Activated T-helper 17 cell treated with anti-CD3 and anti-CD28 coated beads, Interleukin-2, amount 50 U/mL, for 72 hours (primary cell): ENCODE measurements around the gene PIGP. TPM values are rescaled to one million over a fixed set of nuclear protein-coding genes. Genes with fewer than 3 reads are reported as not detected.

Source experiments
- ATAC-seq: fragments of 150-1000 bp; cut with Tn5 transposase; replicated peaks from 2 replicates; pipeline ENCODE4 v1.10.0; 2021; ENCODE audit warnings: mild to moderate bottlenecking, moderate library complexity
- H3K27ac Mint-ChIP-seq: one replicate; pipeline ENCODE4 v1.8.0; 2022; ENCODE audit warnings: mixed read lengths
- H3K27me3 Mint-ChIP-seq: one replicate; pipeline ENCODE4 v1.8.0; 2022; ENCODE audit warnings: mixed read lengths
- H3K36me3 Mint-ChIP-seq: one replicate; pipeline ENCODE4 v1.8.0; 2022; ENCODE audit warnings: low read depth, mild to moderate bottlenecking, mixed read lengths
- H3K4me1 Mint-ChIP-seq: one replicate; pipeline ENCODE4 v1.8.0; 2022; ENCODE audit warnings: mixed read lengths
- H3K4me3 Mint-ChIP-seq: one replicate; pipeline ENCODE4 v1.8.0; 2022; ENCODE audit warnings: mild to moderate bottlenecking, mixed read lengths
- H3K9me3 Mint-ChIP-seq: one replicate; pipeline ENCODE4 v1.8.0; 2022; ENCODE audit warnings: mixed read lengths
- total RNA-seq, 2 donors: library from RNA; stranded (reverse); gene quantifications; one replicate each; pipeline ENCODE4 v1.2.3, GENCODE V29; 2022

PIGP gene
- total RNA-seq, 2 donors from 2014 or later, result 16.5 to 16.6 TPM

- Mint-ChIP-seq H3K36me3 (peaks cover 21% of the 10 kb centered on the region), H3K27ac (no peak overlapping the region), H3K9me3 (no peaks in the 10 kb centered on the region), H3K4me1 (peaks cover 15% of the 10 kb centered on the region), H3K4me3 (no peak overlapping the region), H3K27me3 (no peaks in the 10 kb centered on the region)
- peak; percentile 59 for ATAC-seq
These were observed 14.3 kb upstream of the PIGP start for GRCh38 chr21:37087188-37087587.

GRCh38 chr21:37085726-37086125 is 12.9 kb upstream of the PIGP start:
- Mint-ChIP-seq H3K27ac (no peak overlapping the region), H3K4me3 (no peak overlapping the region), H3K36me3 (peaks cover 8% of the 10 kb centered on the region), H3K9me3 (no peaks in the 10 kb centered on the region), H3K27me3 (no peaks in the 10 kb centered on the region), H3K4me1 (peaks cover 15% of the 10 kb centered on the region)
- no peak for ATAC-seq

- Mint-ChIP-seq H3K27me3 (no peaks in the 10 kb centered on the region), H3K9me3 (no peaks in the 10 kb centered on the region), H3K4me1 (peaks cover 18% of the 10 kb centered on the region), H3K27ac (no peak overlapping the region), H3K36me3 (no peaks in the 10 kb centered on the region), H3K4me3 (no peak overlapping the region)
- ATAC-seq, result no peak
These were observed 10.1 kb upstream of the PIGP start for GRCh38 chr21:37082856-37083528.

- H3K27me3 Mint-ChIP-seq, result no peaks in the 10 kb centered on the region
- no peak overlapping the region for H3K27ac Mint-ChIP-seq
- no peaks in the 10 kb centered on the region for H3K9me3 Mint-ChIP-seq
- ATAC-seq, result no peak
- H3K4me1 Mint-ChIP-seq, result peaks cover 23% of the 10 kb centered on the region
- H3K4me3 Mint-ChIP-seq, result no peak overlapping the region
- no peaks in the 10 kb centered on the region for H3K36me3 Mint-ChIP-seq
These were observed 9.5 kb upstream of the PIGP start for GRCh38 chr21:37082375-37082774.

DNA sequence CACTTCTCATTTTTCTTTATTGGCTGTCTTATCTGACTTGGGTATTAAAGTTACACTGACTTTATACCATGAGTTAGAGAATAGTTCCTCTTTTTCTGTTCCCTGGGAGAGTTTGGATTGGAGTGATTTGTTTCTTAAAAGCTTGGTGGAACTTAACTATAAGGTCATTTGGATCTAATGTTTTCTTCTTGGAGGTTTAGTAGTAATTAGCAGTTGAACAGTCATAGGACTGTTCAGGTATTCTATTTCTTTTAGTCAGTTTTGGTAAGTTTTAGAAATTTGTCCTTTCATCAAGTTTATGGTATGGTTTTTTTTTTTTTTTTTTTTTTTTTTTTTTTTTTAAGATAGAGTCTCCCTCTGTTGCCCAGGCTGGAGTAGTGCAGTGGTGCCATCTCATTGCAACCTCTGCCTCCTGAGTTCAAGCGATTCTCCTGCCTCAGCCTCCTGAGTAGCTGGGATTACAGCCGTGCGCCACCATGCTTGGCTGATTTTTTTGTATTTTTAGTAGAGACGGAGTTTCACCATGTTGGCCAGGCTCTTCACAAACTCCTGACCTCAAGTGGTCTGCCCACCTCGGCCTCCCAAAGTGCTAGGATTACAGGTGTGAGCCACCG is 6.4 kb upstream of the PIGP start:
- no peak overlapping the region for H3K4me3 Mint-ChIP-seq
- peak; percentile 39 for ATAC-seq
- no peaks in the 10 kb centered on the region for H3K9me3 Mint-ChIP-seq
- no peaks in the 10 kb centered on the region for H3K27me3 Mint-ChIP-seq
- no peak overlapping the region for H3K27ac Mint-ChIP-seq
- H3K4me1 Mint-ChIP-seq, result peaks cover 22% of the 10 kb centered on the region
- no peaks in the 10 kb centered on the region for H3K36me3 Mint-ChIP-seq

DNA sequence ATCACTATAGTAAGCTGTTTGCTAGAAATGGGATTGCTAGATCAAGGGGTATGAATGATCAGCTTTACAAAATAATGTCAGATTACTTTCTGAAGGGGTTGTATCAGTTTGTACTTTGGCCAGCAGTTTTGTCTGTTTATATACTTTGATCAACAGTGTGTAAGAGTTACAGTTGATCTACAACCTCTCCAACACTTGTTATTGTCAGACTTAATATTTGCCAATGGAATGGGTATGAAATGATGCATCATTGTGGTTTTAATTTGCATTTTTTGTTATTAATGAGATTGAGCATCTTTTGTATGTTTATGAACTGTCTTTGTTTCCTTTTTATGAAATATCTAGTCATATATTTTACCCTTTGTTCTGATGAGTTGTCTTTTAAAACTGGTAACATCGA is 4.5 kb upstream of the PIGP start:
- Mint-ChIP-seq H3K9me3 (no peaks in the 10 kb centered on the region), H3K4me1 (peaks cover 9% of the 10 kb centered on the region), H3K4me3 (peak overlapping the region; percentile 34), H3K27me3 (no peaks in the 10 kb centered on the region), H3K36me3 (peaks cover 8% of the 10 kb centered on the region), H3K27ac (peak overlapping the region; percentile 46)
- ATAC-seq, result no peak

GRCh38 chr21:37076087-37076850 is 3.4 kb upstream of the PIGP start:
- Mint-ChIP-seq H3K4me3 (no peak overlapping the region), H3K27me3 (no peaks in the 10 kb centered on the region), H3K27ac (no peak overlapping the region), H3K9me3 (no peaks in the 10 kb centered on the region), H3K4me1 (peaks cover 18% of the 10 kb centered on the region), H3K36me3 (peaks cover 10% of the 10 kb centered on the region)
- ATAC-seq, result no peak

GRCh38 chr21:37075214-37075770 is 2.4 kb upstream of the PIGP start:
- peaks cover 22% of the 10 kb centered on the region for H3K4me1 Mint-ChIP-seq
- H3K27ac Mint-ChIP-seq, result no peak overlapping the region

DNA sequence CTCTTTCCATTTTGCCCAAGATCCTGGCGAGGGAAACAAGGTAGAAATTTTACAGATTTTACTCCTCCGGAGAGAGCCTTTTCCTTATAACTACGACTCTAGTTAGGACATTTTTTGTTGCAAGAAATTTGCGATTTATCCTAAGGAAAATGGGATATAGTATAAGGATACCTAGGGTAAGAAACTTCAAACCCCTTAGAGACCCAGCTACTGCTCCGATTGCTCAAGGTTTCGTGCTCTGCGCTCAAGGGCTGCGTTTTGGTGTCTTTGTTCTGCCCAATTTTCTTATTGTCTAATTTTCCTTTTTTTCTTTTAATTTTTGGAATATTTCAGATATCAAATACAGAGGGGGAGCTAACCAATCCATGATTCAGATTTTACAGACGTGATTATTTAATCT is 1.7 kb upstream of the PIGP start:
- H3K4me1 Mint-ChIP-seq, result peaks cover 22% of the 10 kb centered on the region
- no peaks in the 10 kb centered on the region for H3K9me3 Mint-ChIP-seq
- no peak for ATAC-seq
- H3K27me3 Mint-ChIP-seq, result no peaks in the 10 kb centered on the region
- H3K27ac Mint-ChIP-seq, result peak overlapping the region; percentile 95
- peaks cover 20% of the 10 kb centered on the region for H3K36me3 Mint-ChIP-seq
- H3K4me3 Mint-ChIP-seq, result peak overlapping the region; percentile 88

More at GRCh38 chr21:37075214-37075770, 2.4 kb upstream of the PIGP start:
- H3K4me3 Mint-ChIP-seq, result peak overlapping the region; percentile 88
- H3K27me3 Mint-ChIP-seq, result no peaks in the 10 kb centered on the region
- peaks cover 20% of the 10 kb centered on the region for H3K36me3 Mint-ChIP-seq
- no peak for ATAC-seq
- H3K9me3 Mint-ChIP-seq, result no peaks in the 10 kb centered on the region

DNA sequence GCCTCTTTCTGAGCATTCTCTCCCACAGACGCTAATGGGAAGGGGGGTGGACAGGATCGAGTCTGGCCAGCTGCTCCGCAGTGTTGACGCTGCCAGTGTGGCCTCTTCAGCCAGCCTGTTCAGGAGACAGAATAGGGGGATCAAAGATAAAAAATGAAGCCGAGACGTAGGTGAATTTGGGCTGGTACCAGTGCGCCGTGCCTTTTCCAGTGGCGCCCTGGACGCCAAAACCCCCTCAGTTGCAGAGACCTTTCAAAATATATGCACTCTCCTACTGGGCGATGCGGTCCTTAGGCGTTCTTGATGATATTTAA is 1.3 kb upstream of the PIGP start:
- peak overlapping the region; percentile 95 for H3K27ac Mint-ChIP-seq
- peak overlapping the region; percentile 88 for H3K4me3 Mint-ChIP-seq
- H3K27me3 Mint-ChIP-seq, result no peaks in the 10 kb centered on the region
- H3K9me3 Mint-ChIP-seq, result no peaks in the 10 kb centered on the region
- H3K36me3 Mint-ChIP-seq, result peaks cover 22% of the 10 kb centered on the region
- H3K4me1 Mint-ChIP-seq, result peaks cover 22% of the 10 kb centered on the region
- no peak for ATAC-seq

GRCh38 chr21:37073417-37074196 is 736 bp upstream of the PIGP start:
- Mint-ChIP-seq H3K36me3 (peaks cover 27% of the 10 kb centered on the region), H3K4me3 (peak overlapping the region; percentile 88), H3K9me3 (no peaks in the 10 kb centered on the region), H3K27ac (peak overlapping the region; percentile 95), H3K4me1 (peaks cover 22% of the 10 kb centered on the region), H3K27me3 (no peaks in the 10 kb centered on the region)
- peak; percentile 44 for ATAC-seq

GRCh38 chr21:37072274-37072987 is 440 bp downstream of the PIGP start:
- peaks cover 14% of the 10 kb centered on the region for H3K4me1 Mint-ChIP-seq
- peak overlapping the region; percentile 90 for H3K27ac Mint-ChIP-seq
- peak overlapping the region; percentile 88 for H3K4me3 Mint-ChIP-seq
- ATAC-seq, result peak; percentile 65
- no peaks in the 10 kb centered on the region for H3K9me3 Mint-ChIP-seq
- H3K27me3 Mint-ChIP-seq, result no peaks in the 10 kb centered on the region
- H3K36me3 Mint-ChIP-seq, result peaks cover 37% of the 10 kb centered on the region

DNA sequence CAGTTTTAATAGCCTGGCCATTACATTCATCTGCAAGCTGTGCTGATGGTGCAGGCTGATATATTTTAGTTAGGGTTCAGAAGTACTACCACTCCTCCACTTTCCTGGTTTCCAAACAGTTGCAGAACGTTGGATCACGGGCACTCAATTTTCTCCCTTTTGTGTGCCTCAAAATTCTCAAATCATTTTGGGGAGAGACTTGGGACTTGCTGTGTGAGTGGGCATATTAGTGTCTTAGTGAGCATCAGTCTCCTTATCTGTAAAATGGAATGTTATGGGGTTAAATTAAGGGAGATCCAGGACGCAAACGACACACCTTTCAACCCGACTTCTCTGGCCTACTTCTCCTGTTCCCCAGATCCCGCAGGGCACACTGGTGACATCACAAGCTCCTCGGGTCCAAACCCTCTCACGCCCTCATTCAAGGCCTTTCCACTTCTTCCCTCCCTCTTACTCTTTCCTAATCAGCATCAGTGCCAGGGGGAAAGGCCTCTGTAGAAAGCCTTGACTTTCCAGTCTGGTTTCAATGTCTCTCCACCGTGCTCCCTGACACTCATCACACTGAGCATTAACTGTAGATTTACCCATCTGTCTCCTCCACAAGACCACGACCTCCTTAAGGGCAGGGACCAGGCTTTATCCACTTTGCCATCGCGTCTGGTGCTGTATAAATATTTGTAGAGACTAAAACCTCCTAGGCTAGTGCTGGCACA is 1.2 kb downstream of the PIGP start:
- Mint-ChIP-seq H3K4me3 (peak overlapping the region; percentile 88), H3K36me3 (peaks cover 37% of the 10 kb centered on the region), H3K27me3 (no peaks in the 10 kb centered on the region), H3K9me3 (no peaks in the 10 kb centered on the region), H3K4me1 (peaks cover 14% of the 10 kb centered on the region), H3K27ac (peak overlapping the region; percentile 90)
- ATAC-seq, result no peak
